Ammon's horn (tissue), 1 donor: ENCODE results near the gene PGA5.
"Not testable (repeated sequence)": the region's sequence is repeated elsewhere in the genome, so short reads cannot be mapped to it uniquely, and the experiment has no call there.

Experiments used
- DNase-seq: peaks from one replicate; pipeline ENCODE4 v3.0.0-alpha.2; 2016; ENCODE audit warnings: low spot score

Gene PGA5

GRCh38 chr11:61240875-61241274 lies at the start of gene PGA5:
PGA5 (plus strand) TSS chr11:61241175; CDS start chr11:61241227, 52 bp downstream.
- DNase-seq, result not testable (repeated sequence)

- DNase-seq, result no peak
Observed at GRCh38 chr11:61193596-61193995, 47.4 kb upstream of the PGA5 start.

- no peak for DNase-seq
Observed at GRCh38 chr11:61194169-61194671, 46.8 kb upstream of the PGA5 start.

GRCh38 chr11:61194981-61195695 lies 45.8 kb upstream of the PGA5 start:
- DNase-seq, result no peak

- no peak for DNase-seq
Observed at GRCh38 chr11:61195719-61196118, 45.3 kb upstream of the PGA5 start.

GRCh38 chr11:61198361-61198760 lies 42.6 kb upstream of the PGA5 start:
- no peak for DNase-seq

GRCh38 chr11:61198948-61199523 lies 41.9 kb upstream of the PGA5 start:
- no peak for DNase-seq

- DNase-seq, result no peak
Observed at GRCh38 chr11:61201476-61201875, 39.5 kb upstream of the PGA5 start.

GRCh38 chr11:61202950-61203746 lies 37.8 kb upstream of the PGA5 start, which contains the start of gene PGA3:
PGA3 (plus strand) TSS chr11:61203515; CDS start chr11:61203565, 50 bp downstream.
- not testable (repeated sequence) for DNase-seq

- not testable (repeated sequence) for DNase-seq
Observed at GRCh38 chr11:61203873-61204272, 37.1 kb upstream of the PGA5 start.

- DNase-seq, result peak; percentile 26
Observed at GRCh38 chr11:61204502-61205059, 36.4 kb upstream of the PGA5 start.

- not testable (repeated sequence) for DNase-seq
Observed at GRCh38 chr11:61207636-61208310, 33.2 kb upstream of the PGA5 start.

- not testable (repeated sequence) for DNase-seq
Observed at GRCh38 chr11:61210629-61211028, 30.3 kb upstream of the PGA5 start.

GRCh38 chr11:61211327-61211952 lies 29.5 kb upstream of the PGA5 start:
- DNase-seq, result not testable (repeated sequence)

GRCh38 chr11:61212202-61212601 lies 28.8 kb upstream of the PGA5 start:
- DNase-seq, result not testable (repeated sequence)

- DNase-seq, result not testable (repeated sequence)
Observed at GRCh38 chr11:61213711-61214324, 27.2 kb upstream of the PGA5 start.

- not testable (repeated sequence) for DNase-seq
Observed at GRCh38 chr11:61218306-61218705, 22.7 kb upstream of the PGA5 start.

- DNase-seq, result not testable (repeated sequence)
Observed at GRCh38 chr11:61219016-61219415, 22.0 kb upstream of the PGA5 start.

- DNase-seq, result not testable (repeated sequence)
Observed at GRCh38 chr11:61222047-61222446, 18.9 kb upstream of the PGA5 start, which contains the start of gene PGA4. PGA4 (plus strand) TSS chr11:61222347; CDS start chr11:61222401, 54 bp downstream.

- not testable (repeated sequence) for DNase-seq
Observed at GRCh38 chr11:61222692-61223091, 18.3 kb upstream of the PGA5 start.
